Endothelial cell of umbilical vein (primary cell): Measurements from ENCODE around the gene SGCG.

Source experiments
- EZH2 ChIP-seq: IDR thresholded peaks from 2 replicates; pipeline ENCODE4 v1.6.1; 2012; ENCODE audit warnings: borderline replicate concordance, low read depth, mild to moderate bottlenecking, moderate library complexity, low read length, inconsistent platforms; ENCODE audit not compliant: severe bottlenecking
- FOS ChIP-seq: IDR thresholded peaks from 2 replicates; pipeline ENCODE4 v1.6.1; 2011; ENCODE audit warnings: mild to moderate bottlenecking, low read length, moderate library complexity, borderline replicate concordance; ENCODE audit not compliant: insufficient read depth
- GATA2 ChIP-seq: IDR thresholded peaks from 2 replicates; pipeline ENCODE4 v1.7.0; 2011; ENCODE audit warnings: low read depth, mild to moderate bottlenecking, moderate library complexity, mixed read lengths, low read length; ENCODE audit not compliant: insufficient read length, insufficient read depth
- JUN ChIP-seq: IDR thresholded peaks from 2 replicates; pipeline ENCODE4 v1.6.1; 2011; ENCODE audit warnings: borderline replicate concordance, low read depth; ENCODE audit not compliant: insufficient read length, insufficient read depth
- POLR2A ChIP-seq: IDR thresholded peaks from 2 replicates; pipeline ENCODE4 v1.6.1; 2012; ENCODE audit warnings: low read depth, mild to moderate bottlenecking, control low read depth, low read length
- POLR2AphosphoS5 ChIP-seq: IDR thresholded peaks from 2 replicates; pipeline ENCODE4 v1.6.1; 2012; ENCODE audit warnings: low read depth, mild to moderate bottlenecking, control low read depth, low read length, moderate library complexity; ENCODE audit not compliant: insufficient read depth
- TF ChIP-seq, protein P1 (sequence below), 2 donors: IDR thresholded peaks; 1 replicate in 1 of 2; 2 replicates in 1 of 2; pipeline ENCODE4 v1.5.1; 2011; ENCODE audit warnings: low read length in 2 of 2, mild to moderate bottlenecking in 2 of 2, moderate library complexity in 2 of 2, control low read depth in 1 of 2, inconsistent platforms in 1 of 2, low read depth in 1 of 2; ENCODE audit not compliant: insufficient read depth in 1 of 2; ENCODE audit errors: extremely low read depth in 1 of 2
- TF ChIP-seq, protein P2 (sequence below): IDR thresholded peaks from 2 replicates; pipeline ENCODE4 v1.6.1; 2011; ENCODE audit not compliant: insufficient read depth, insufficient read length

DNA sequence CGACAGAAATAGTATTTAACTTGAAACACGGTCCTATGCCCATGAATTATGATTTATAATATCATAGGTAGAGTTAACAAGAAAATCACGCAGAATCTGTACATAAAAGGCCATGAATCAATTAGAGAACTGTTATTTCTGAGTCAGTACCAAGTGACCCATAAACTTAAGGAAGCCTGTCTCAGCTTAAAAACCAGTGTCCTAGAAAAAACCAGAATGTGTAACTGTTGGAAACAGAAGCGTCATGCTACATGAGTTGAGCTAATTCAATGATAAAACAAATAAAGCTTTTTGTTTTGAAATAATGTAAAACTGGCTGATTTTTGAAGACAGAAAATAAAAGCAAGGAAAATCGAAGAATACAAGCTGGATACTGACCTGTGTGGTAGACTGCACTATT is 34.8 kb upstream of the SGCG start:
- TF ChIP-seq JUN = no peak
- no peak for TF ChIP-seq POLR2AphosphoS5
- TF ChIP-seq, protein P1, sequence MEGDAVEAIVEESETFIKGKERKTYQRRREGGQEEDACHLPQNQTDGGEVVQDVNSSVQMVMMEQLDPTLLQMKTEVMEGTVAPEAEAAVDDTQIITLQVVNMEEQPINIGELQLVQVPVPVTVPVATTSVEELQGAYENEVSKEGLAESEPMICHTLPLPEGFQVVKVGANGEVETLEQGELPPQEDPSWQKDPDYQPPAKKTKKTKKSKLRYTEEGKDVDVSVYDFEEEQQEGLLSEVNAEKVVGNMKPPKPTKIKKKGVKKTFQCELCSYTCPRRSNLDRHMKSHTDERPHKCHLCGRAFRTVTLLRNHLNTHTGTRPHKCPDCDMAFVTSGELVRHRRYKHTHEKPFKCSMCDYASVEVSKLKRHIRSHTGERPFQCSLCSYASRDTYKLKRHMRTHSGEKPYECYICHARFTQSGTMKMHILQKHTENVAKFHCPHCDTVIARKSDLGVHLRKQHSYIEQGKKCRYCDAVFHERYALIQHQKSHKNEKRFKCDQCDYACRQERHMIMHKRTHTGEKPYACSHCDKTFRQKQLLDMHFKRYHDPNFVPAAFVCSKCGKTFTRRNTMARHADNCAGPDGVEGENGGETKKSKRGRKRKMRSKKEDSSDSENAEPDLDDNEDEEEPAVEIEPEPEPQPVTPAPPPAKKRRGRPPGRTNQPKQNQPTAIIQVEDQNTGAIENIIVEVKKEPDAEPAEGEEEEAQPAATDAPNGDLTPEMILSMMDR (IDR thresholded peaks at IDR 0.05; ENCODE audit: extremely low read depth in 1 of 2, insufficient read depth in 1 of 2, low read depth in 1 of 2, low read length in 2 of 2) = no peak
- no peak for TF ChIP-seq EZH2
- TF ChIP-seq FOS = no peak
- no peak for TF ChIP-seq GATA2
- TF ChIP-seq, protein P2, sequence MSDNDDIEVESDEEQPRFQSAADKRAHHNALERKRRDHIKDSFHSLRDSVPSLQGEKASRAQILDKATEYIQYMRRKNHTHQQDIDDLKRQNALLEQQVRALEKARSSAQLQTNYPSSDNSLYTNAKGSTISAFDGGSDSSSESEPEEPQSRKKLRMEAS = no peak
- no peak for TF ChIP-seq POLR2A
